HG03469 (cell line): ENCODE measurements around the gene RGS3.

ENCODE experiments used
- ATAC-seq: cut with Tn5 transposase; IDR thresholded peaks from one replicate; pipeline ENCODE4 v1.9.1; 2021; ENCODE audit warnings: mild to moderate bottlenecking, moderate library complexity, moderate number of reproducible peaks; ENCODE audit not compliant: unreplicated experiment

RGS3 gene

DNA sequence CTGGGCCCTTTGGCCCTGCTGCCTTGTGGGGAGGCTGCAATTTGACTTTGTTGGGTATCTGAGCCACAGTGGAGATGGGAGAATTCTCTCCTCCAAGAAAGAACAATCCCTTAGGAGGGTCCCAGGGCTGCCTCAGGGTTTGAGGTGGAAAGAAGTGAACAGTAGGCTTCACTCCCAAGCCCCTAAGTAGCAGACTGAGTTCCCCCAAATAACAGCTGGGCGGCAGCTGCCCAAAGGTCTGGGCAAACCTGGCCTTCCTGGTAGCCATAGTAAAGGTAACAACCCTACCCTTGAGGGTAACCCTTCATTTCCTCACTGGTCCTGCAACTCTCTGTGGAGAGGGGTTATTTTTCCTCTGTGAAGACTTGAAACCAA, 746 bp downstream of the RGS3 start:
- ATAC-seq: no peak

DNA sequence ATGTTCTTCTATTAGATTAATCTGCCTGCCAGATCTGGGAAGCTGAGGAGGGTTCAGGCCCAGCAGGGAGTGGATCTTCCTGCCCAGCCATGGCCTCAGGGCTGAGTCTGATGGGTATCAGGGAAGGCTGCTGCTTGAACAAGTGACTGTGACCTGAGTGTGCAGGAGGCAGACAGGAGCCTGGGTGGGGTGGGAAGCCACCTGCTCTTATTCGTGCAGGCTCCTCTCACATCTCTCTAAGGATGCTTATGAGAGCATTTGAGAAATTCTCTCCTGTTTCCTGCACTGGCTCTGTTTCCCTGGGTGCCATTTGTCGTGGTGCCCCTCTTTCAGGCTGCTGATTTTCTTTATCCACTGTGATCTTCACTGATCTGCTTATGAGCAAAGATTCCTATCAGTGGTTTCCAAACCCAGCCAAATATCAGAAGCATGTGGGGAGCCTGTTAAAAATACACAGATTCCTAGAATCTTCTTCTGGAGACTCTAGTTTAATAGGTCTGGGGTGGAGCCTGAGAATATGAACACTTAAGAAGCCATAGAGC, 2.1 kb downstream of the RGS3 start:
- ATAC-seq: no peak

- ATAC-seq: no peak
These were observed 3.7 kb downstream of the RGS3 start for GRCh38 chr9:113467183-113467582.

GRCh38 chr9:113468716-113469448, 5.4 kb downstream of the RGS3 start:
- ATAC-seq: no peak

GRCh38 chr9:113471143-113471542, 7.6 kb downstream of the RGS3 start:
- ATAC-seq: no peak

DNA sequence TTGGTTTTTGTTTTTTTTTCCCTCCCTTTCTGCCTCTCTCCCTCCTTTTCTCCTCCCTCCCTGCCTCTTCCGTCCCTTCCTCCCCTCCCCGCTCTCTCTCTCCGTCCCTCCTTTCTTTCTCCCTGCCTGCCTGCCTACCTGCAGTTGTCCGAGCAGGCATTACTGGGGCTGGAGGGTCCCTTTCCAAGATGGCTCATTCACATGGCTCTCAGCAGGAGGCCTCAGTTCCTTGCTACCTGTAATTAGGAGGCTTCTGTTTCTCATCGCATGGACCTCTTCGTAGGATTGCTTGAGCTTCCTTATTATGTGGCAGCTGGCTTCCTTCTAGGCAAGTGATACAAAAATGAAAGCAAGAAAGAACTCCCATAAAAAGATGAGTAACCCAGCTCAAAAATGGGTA, 8.0 kb downstream of the RGS3 start:
- no peak for ATAC-seq

DNA sequence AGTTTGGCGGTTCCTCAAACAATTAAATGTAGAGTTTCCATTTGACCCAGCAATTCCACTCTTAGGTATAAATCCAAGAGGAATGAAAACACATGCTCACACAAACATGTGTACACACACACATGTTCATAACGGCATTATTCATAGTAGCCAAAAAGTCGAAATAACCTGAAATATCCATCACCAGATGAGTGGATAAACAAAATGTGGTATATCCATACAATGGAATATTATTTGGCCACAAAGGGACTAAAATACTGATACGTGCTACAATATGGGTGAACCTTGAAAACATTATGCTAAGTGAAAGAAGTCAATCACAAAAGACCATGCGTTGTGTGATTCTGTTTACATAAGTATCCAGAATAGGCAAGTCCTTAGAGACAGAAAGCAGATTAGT, 8.7 kb downstream of the RGS3 start:
- no peak for ATAC-seq

DNA sequence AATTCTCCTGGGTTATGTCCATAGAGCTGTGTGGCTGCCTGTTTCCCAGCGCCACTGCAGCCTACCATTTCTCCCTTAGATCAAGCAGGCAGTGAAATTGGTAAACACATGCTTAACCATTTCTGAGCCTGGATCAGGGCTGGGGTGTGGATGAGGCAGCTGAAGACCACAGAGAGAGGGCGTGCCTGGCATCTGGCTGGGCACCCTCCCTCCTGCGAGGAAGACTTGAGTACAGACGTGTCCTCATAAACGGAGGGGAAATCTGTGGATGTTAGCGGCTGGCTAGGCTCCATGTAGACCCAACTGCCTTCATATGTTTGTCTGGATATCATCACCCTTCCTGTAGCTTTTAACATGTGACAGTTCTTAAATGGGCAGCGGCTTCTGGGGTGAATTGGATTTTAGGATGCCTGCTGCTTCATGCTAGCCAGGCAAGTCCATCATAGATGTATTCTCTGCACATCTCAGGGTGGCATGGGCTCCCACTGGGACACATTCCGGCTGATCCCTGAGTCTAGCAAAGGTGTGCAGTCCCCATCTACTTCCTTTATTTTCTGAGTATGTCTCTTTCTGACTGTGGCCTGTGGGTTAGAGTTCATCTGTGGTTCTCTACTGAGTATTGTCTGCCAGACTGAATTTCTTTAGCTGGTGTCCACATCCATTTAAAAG, 11.0 kb downstream of the RGS3 start:
- ATAC-seq: no peak

DNA sequence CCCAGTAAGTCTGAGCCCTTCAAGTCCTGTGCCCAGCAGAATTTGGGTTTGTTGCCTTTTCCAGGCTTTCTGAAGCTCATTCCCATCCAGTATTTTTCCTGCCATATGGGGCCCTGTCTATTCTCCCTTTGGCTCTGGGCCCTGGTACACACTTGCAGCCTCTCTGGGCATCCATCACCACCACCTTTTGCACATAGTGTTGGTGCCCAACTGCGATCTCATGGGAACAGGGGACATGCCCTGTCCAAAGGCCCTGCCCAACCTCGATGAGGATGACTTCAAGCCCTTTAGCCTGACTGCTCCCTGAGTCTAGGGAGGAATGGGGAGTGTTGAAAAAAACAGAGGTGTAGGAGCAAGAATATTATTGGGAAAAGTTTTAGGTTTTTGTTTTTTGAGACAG, 11.5 kb downstream of the RGS3 start:
- ATAC-seq: no peak

- no peak for ATAC-seq
These were observed 12.5 kb downstream of the RGS3 start for GRCh38 chr9:113475992-113476391.

GRCh38 chr9:113476511-113476916, 13.0 kb downstream of the RGS3 start:
- ATAC-seq: no peak

GRCh38 chr9:113477058-113477457, 13.5 kb downstream of the RGS3 start:
- no peak for ATAC-seq

- ATAC-seq: no peak
These were observed 14.1 kb downstream of the RGS3 start for GRCh38 chr9:113477661-113478060.

DNA sequence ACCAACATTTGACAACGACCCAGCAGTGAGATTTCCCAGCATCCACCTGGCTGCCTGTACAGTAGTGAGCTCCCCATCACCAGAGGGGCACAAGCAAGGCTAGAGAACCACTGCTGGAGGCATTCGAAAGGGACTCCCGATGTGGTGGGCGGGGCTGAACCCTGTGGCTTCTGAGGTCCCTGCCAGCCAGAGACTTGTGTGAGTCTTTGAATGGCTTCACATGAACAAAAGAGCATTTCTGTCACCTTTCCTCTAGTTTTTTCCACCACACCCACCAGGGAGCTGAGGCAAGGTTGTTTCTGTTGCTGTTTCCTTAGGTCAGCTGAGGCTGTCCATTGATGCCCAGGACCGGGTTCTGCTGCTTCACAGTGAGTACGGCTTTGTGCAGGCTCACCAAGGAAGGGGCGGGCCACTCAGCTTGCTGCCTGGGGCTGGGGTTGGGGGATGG, 15.7 kb downstream of the RGS3 start:
- ATAC-seq: no peak

DNA sequence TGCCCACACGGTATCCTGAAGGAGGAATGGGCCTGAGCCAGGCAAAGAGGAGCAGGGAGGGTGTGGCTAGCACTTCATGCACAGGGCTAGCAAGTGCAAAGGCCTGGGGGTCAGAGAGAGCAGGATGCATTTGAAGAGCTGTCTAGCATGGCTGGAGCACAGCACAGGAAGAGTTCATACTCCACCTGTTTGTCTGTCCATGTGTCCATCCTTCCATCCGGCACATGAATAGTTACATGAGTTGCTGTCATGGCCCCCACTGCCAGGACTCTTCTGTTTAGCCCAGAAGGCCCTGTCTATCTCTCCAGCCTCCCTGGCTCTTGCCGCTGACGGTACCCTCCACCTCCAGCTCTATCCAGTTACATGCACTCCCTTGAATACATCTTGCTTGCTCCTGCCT, 17.1 kb downstream of the RGS3 start:
- ATAC-seq: no peak

DNA sequence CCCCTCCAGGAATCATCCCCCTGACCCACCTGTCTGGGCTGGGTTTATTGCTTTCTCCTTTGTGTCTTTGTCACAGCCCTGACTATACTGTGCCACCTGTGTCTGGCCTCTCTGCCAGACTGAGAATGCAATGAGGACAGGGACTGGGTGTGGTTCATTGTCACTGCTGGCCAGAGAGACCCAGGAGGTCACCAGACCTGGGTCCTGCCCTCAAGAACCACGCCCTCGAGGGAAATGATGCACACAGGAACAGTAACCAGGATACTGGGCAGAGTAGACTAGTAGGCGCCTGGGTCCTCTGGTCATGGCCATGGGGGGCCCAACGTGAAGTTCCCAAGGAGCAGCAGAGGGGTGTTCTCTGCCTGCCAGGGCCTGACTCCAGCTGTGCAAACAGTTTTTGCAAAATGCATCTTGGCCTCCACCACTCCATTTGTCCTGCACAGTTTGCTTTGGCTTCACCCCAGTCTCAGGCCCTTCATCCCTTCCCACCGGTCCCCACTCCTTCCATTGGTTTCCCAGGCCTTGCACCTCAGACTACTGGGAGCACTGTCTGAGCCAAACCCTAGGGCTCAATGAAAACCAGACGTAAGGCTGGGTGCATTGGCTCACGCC, 17.8 kb downstream of the RGS3 start:
- ATAC-seq: no peak

GRCh38 chr9:113482341-113482740, 18.8 kb downstream of the RGS3 start:
- no peak for ATAC-seq

GRCh38 chr9:113482991-113483675, 19.6 kb downstream of the RGS3 start:
- ATAC-seq: no peak

- ATAC-seq: no peak
These were observed 20.2 kb downstream of the RGS3 start for GRCh38 chr9:113483676-113484257.

GRCh38 chr9:113484258-113484730, 20.8 kb downstream of the RGS3 start:
- no peak for ATAC-seq

DNA sequence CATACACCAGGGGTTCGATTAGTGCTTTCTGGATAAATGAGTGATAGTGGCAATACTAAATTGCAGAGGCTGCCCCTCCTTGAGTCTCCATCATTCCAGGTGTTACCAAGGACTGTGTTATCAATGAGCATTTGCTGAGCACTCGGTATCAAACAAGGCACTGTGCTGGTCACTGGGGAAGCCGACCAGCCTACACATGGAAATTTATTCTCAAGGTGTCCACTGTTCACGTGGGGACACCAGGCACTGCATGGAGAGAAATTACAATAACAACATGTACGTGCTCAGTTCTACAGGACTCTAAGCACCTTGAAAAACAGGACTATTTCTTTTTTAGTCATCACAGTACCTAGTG, 22.2 kb downstream of the RGS3 start:
- ATAC-seq: no peak
